HuH-7.5 (cell line): Measurements from ENCODE around the gene HMX1.

Experiments
- DNase-seq: peaks from one replicate; pipeline ENCODE4 v3.0.0; 2011; ENCODE audit warnings: low spot score

Gene HMX1

DNA sequence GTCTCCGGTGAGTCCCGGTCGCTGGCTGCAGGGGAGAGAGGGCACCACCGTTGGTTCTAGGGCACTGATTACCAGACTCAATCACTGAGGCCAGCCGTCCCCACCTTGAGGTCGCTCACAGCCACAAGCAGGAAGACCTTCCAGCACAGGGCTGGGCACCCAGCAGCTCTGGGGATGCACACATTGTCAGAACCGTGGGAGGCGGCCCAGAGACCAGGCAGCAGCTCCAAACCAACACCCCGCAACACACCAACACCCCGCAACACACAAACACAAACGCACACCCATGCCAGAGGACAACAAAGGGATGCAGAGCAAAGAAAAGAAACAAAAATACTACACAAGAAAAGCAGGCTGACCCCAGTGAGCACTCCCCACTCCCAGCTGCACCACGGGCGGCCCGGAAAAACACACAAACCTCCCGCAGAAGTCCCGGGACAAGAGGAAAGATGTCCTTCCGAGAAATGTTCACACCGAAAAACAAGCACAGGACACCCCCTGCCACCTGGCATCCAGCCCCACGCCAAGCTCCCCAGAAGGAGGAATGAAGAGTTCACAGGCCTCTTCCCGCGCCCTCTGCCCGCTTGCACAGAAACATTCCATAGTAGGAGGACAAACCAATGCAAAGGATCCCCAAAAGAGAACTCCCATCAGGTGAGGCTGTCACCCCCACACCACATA is 3.2 kb downstream of the HMX1 start:
- no peak for DNase-seq

DNA sequence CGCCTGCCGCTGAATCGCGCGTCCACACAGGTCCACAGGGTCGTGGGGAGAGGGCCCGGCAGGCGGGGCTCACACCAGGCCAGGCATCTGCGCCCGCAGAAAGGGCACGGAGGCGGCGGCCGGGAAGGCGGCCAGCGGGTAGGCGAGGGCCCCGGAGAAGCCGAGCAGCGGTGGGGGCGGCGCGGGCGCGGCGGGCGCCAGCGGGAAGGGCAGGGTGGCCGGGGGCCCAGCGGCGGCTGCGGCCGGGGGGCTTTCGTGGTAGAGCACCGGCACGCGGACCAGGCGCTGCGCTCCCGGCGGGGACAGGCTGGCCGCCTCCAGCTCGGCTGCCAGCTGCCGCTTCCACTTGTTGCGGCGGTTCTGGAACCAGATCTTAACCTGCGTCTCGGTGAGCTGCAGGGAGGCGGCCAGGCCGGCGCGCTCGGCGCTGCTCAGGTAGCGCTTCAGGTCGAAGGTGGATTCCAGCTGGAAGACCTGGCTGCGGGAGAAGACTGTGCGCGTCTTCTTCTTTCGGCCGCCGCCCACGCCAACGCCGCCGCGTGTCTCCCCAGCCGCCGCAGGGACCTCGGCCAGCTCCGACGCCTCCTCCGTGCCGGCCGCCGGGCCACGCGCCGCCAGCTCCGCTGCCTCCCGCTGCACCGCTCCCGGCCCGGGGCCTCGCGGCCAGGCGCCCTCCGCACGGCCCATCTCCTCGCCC is 3.9 kb downstream of the HMX1 start:
- DNase-seq, result no peak

DNA sequence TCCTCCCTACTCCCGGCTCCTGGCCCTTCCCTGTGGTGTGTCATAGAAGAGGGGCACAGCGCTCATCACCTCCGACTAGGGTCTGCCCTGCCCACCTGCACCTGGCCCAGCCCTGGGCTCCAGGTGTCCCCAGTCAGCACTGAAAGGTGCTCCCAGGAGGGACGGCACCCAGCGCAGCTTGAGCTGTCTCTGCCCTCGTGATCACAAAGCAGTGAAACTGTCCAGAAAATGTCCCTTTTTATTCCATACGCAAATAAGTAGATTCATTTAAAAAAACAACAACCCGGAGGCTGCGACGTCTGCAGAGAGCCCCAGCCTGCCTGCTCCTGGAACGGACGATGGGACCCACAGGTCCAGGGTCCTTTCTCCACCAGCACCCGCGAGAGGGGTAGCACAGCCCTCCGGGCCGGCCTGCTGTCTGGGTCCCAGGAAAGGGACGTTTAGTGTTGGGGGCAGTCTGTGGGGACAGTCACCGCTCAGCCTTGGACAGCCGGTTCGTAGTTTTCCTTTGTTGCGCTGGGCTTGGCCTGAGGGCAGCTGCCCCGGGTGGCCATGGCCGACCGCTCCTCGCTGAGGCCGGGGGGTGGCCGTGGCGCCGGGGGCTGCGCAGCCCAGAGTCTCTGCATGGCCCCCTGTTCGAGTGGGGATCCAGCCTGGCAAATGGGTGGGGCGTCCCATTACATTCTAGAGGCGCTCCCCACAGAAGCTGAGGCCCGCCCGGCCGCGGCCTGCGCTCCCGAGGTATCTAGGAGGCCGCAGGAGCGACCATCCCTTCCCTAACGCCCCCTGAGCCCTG is 4.6 kb downstream of the HMX1 start:
- no peak for DNase-seq

DNA sequence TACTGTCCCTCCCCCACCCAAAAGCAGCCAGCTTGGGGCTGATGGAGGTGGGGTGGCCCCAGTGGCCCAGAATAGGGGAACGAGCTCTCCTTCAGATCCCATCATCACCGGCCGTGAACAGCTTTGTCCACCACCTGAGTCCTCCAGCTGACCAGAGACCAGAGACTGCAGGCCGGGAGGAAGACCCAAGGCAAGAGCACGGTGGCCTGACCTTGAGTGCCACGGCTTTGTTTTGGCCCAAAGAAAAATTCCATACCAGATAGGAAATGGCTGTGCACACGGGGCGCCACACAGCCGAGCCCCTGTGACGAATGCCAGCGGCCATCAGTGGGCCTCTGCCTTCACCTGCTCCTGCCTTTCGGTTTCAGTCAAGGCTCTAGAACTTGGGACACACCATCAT is 5.2 kb downstream of the HMX1 start:
- DNase-seq, result no peak

DNA sequence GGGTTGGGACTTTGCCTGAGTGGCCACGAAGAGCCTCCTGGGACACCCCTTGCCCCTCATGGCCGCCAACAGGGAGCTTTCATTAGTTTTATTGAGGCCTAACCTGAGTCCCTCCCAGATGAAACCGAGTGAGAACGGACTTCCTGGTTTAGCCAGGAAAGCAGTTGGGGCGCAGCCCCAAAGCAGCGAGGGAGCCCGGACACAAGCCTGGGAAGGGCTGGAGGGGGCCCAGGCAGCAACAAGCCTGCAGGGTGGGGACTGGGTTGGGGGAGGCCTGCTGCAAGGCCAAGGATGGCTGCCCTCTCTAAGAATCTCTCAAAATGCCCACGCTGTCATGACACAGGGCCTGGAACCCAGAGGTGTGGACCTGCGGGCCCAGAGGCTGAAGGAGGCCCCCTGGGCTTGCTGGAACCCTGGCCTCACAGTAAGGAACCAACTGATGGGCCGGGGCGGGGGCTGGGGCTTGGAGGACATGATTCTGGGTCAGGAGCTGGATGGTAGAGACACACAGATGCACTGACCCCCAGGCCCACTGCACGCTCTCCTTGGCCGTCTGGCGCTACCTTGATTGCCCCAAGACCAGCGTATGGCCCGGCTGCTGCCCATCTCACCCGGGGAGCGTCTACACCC is 5.8 kb downstream of the HMX1 start:
- no peak for DNase-seq

DNA sequence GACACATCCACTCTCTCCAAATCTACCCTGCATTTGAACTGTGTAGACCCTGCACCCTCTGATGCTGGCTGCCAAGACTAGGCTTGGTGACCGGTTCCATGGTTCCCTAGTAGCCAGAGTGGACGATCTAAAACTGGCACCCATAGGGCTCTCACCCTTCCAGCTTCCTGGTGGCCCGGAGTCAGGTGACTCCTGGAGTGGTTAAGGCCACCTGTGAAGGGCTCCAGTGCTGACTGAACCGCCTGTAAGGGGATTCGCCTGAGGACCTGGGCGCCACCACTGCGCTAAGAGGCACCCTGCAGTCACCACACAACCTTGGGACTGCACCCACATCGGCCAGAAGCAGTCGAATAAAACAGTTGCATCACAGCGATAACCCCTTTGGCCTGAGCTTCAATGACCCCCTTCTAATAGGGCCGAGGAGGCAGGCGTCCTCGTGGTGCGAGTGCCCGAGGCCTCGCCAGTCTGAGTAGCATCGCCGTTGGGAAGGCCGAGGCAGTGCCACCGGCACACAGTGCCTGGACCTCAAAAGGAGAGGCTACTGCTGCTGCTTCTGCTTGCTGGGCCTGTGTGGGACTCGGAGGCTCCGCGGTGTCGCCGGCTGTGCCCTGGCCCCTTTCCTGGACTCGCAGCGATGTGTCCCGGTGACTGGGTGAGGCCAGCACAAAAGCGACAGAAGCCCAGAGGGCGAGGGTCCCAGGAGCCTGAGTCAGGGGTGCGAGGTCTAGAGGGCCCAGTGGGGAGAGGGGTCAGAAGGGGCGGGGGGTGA is 6.5 kb downstream of the HMX1 start:
- no peak for DNase-seq

DNA sequence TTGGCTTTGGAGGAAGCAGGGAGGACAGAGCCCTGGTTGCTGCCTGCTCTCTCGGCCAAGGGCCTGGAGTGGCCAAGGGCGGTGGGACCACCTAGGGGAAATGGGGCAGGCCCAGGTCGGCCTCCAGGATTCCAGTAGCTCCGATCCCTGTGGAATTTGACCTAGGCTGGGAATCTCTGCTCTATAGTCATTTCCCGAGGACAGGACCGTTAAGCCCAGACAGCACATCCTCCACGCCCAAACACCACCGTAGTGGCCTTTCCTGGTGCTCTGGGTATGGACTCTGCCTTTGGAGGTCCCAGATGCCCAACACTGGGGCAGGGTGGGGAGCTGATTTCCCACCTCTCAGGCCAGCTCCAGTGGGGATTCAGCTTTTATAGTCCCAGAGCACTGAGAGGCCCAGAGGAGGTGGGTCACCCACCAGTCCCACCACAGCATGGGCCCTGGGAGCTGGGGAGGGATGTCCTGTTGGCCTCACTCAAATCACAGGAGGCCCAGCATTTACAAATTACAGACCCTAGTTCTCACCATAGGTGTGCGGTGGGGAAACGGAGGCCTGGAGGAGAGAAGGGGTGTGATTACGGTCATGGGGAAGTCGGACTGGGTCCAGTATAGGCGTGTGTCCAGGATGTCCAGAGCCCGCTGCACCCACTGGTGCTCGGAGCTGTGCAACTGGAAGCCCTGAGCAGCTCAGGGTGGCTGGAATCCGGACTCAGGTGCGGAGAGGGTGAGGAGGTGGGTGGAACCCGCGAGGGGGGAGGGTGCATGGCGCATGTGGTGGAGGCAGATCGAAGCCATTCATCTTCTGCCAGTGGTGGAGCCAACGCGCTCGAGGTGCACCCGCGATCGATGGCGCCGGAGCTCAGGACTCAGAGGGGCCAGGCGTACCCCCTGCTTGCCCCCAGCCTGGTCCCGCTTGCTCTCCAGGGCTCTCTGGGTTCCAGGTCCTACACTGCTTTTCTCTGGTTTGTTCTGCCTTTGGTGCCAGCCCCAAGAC is 7.7 kb downstream of the HMX1 start:
- no peak for DNase-seq

DNA sequence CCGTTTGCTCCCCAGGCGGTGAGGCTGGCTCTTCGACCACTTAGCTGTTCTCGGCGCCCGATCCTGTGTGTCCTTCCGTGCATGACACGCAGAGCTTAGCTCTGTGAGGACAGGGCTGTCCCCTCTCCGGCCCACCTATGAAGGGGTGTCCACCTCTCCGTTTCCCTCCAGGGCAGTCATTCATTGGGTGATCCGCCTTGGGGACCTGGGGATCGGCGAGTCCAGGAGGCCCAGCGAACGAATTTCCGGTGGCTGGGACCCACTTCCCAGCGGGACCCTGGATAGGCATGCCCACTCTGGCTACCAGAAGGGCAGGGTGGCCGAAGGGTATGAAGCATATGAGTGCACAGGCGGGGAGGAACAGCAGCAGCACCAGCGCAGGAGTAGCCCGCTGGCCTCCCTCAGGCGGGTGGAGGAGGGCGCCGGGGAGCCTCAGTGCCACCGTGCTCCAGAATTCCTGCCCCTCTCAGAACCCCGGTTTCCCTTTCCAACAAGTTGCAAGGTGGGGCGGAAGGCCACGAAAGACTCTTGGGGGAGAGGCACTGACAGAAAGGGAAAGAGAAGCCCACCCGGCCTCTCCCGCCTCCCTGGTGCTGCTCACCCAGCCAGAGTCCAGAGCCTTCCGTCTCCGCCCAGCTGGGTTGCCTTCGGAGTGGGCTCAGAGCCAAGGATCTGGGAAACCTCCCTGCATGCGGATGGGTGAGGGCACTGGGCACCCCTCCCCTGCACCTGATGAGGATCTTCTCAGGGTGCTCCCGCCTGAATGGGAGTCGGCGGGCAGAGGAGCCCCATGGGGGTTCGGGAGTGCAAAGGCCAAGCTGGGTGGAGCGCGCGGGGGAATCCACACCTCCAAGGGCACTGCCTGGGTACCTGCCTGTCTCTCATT is 8.6 kb downstream of the HMX1 start:
- no peak for DNase-seq

DNA sequence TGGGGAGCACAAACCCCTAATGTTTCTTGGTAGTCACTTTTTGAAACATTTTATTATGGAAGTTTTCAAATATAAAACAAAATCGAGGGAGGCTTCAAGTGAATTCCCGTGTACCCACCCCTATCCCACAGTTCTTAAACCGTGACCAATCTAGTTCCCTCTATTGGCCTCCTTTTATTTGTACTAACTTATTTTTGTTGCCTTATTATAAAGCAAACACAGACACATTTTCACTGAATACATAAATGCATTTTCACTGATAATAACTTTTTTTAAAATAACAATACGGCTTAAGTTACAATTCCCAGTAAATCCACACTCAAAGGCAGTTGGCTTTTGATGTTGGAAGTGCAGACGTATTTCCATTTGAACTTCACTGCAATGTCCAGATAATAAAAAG is 9.3 kb downstream of the HMX1 start:
- DNase-seq, result no peak

DNA sequence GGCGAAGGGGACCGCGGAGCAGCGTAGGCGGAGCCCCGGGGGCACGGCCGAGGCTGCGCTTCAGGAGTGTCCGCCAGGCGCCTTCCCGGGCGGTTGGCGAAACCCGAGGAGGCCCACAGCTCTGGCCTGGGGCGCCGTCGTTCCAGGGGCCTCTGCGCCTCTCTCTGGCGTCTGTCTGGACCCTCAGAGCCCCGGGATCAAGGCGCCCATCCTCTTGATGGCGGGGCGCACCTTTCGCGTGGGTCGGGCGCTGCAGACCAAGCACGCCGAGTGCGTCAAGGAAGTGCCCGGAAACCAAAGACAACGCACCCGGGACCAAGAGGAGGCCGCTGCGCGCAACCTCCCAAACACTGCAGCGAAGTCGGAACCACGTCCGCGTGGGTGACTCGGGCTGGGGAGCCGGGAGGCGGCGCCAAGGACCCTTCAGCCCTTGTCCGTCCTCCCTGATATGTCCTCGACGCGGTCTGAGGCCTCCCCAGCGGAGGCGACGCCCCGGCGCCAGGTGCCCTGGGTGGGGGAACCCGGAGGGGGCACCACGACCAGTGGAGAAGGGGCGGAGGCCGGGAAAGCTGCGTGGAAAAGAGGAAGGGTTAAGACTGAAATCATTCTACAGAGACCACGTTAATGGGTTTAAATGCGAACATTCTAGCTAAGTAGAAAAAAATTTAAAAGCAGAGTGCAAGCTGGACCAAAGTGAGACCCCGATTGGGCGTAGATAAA is 9.9 kb downstream of the HMX1 start:
- no peak for DNase-seq

DNA sequence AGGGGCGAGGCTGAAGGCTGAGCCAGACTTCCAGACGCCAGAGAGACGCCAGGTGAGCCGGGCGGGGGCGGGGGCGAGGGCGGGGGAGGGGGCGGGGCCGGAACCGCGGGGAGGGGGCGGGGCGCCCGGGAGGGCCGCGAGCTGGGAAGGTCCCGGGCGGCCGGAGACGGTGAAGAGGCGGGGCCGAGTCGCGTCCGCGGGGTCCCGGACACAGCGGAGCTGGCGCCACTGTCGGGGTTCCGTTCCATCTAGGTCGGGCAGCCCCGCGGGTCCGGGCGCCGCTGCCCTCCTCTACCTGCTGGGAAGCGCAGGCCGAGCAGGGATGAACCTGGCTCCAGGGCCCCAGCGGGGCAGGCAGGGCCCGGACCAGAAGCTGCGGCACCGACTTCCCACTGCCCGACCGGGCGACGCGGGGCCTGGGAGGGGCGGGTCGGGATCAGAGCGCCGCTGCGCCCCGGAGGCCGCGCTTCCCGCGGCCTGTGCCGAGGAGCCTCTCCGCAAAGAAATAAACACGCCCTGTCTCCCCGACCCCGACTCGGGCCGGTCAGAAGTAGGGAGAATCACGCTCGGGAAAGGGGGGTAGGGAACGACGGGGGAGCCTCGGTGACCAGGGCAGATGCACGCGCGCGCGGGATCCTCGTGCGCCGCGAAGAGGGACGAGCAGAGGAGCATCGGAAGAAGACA is 10.6 kb downstream of the HMX1 start:
- no peak for DNase-seq

DNA sequence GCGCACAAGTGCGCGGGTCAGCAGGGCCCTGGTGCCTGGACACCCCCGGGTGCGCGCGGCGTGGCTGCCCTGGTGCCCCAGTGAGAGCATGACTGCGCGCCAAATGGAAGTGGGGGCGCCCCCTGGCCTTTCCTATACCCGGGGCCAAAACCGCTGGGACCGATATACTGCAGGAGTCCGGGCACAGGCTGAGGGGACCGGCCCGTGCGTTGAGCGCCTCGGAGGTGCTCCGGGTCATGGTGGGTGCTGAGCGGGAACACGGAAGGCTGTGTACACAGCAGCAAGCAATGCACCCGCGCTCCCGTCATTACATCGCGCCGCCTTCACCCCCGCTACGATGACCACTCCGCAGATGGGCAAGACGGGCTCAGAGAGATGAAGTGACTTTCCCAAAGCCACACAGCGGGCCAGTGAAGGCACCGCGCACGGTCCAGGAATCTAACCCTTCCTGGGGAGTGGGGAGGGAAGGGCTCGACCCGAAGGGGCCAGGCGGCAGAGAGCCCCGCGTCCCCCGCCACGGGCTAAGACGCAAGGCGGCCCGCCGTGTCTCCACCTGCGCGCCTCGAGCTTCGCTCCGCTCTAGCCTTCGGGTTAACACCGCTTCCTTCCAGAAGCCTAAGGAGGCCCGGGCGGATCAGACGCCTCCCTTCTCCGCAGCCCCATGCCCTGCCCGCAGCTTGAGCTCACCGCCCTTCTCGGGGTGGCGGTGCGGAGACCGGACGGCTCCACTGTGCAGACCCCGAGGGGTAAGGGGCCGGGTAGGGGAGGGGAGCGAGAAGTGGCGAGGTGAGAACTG is 11.3 kb downstream of the HMX1 start:
- DNase-seq, result no peak

DNA sequence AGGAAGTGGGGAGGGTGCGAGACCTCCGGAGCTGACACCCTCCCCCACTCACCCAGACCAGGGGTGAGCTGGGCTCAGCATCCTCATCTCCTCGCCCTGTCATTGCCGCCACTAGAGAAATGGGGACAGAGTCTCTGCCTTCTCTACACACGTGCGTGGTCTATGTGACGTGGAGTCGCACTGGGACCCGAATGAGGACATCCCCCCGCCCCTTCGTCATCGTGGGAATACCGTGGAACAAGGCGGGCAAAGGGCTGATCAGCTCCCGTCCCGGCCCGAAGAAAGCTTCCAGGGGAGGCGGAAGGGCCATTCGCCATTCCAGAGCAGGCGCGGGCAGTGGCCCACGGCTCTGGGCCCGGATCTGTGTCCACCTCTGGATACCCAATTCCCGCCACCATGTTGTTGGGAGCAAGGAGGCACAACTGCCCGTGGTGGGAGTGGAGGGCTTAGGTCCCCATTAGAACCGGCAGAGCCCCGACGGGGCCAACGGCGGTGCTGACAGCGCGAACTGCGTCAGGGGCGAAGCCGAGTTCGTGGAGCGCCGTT is 12.0 kb downstream of the HMX1 start:
- no peak for DNase-seq

DNA sequence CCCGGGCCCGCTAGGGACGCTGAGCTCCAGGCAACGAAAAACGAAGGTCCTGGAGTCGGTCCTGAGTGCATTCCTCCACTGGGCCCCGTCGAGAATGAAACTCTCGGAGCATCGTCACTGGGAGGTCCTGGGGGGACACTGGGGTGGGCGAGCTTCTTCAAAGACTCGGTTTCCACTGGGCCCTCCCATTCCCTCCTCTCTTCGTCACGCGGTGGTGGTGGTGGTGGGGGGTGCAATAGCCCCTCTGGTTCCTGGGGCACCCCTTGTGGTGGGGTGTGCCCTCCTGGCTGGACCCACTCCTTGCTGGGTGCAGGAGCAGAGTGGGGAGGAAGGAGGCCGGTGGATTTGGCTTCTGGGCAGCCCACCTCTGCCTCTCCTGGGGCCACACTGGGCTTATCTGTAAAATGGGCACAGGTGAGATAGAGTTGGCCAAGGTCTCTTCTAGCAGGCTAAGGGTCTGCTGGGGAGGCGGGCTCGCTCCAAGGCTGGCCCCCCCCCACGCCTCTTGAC is 12.9 kb downstream of the HMX1 start:
- no peak for DNase-seq

DNA sequence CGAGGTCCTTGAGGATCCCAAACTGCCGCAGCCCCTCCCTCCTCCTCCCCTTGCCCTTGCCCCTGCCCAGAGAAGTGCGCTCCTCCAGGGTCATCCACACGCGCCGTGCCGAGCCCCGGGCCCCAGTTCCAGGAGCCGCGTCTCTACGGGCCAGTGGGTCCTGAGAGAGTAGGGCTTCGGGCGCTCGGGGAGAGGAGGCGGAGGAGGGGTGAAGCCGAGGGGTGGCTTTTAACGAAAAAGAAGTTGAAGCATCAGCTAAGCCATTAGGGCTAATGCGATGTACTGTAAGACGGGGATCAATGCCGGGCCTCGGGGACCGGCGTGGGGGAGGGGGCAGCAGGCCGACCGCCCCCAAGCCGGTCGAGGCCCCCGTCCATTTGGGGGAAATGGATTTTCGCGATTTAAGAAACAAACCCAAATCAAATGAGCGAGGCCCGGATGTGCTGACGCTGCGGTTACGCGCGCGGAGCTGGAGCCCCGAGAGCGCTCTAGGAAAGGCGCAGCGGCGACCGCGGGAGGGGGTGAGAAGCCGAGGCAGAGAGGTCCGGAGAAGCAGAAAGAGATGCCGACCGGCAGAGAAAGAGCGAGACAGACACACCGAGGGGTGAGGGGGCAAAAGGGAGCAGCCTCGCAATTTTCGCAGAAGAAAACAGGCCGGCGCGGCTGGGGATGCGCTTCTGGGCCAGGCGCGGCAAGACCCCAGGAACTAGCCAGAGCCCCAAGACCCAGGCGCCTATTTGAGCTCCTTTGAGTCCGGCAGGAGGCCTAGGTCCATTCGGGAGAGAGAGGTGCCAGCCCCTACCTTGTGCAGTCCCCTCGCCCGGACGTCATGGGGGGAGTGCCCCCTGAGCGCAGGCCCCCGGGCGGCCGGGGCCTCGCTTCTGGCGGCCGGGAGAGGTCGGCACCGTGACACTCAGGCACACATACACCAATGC is 13.6 kb downstream of the HMX1 start:
- DNase-seq, result no peak
